ENCODE data around the gene TOP2B.
A peak's percentile ranks its signal among the peaks of the same experiment; 100 is the strongest.

The TOP2B gene

GRCh38 chr3:25619382-25619781 lies 45.3 kb downstream of the TOP2B start:
- no peak for DNase-seq (ENCODE audit: low read depth)

- DNase-seq (ENCODE audit: low read depth) = no peak
Measured at GRCh38 chr3:25618028-25618427, 46.7 kb downstream of the TOP2B start.

- DNase-seq (ENCODE audit: low read depth) = no peak
Measured at GRCh38 chr3:25611193-25611592, 53.5 kb downstream of the TOP2B start.

- DNase-seq (ENCODE audit: low read depth) = no peak
Measured at GRCh38 chr3:25610779-25611178, 53.9 kb downstream of the TOP2B start.

GRCh38 chr3:25610167-25610566 lies 54.5 kb downstream of the TOP2B start:
- no peak for DNase-seq (ENCODE audit: low read depth)

GRCh38 chr3:25604107-25604805 lies 60.5 kb downstream of the TOP2B start:
- peak; percentile 44 for DNase-seq (ENCODE audit: low read depth)

- DNase-seq (ENCODE audit: low read depth) = peak; percentile 17
Measured at GRCh38 chr3:25603703-25604102, 61.0 kb downstream of the TOP2B start.

- DNase-seq (ENCODE audit: low read depth) = no peak
Measured at GRCh38 chr3:25597535-25598101, 67.1 kb downstream of the TOP2B start.

- peak; percentile 54 for DNase-seq (ENCODE audit: low read depth)
Measured at GRCh38 chr3:25594007-25594502, 70.7 kb downstream of the TOP2B start.

- no peak for DNase-seq (ENCODE audit: low read depth)
Measured at GRCh38 chr3:25593001-25593400, 71.7 kb downstream of the TOP2B start.

GRCh38 chr3:25592510-25592968 lies 72.2 kb downstream of the TOP2B start:
- DNase-seq (ENCODE audit: low read depth) = no peak

- no peak for DNase-seq (ENCODE audit: low read depth)
Measured at GRCh38 chr3:25589783-25590258, 74.9 kb downstream of the TOP2B start.

- DNase-seq (ENCODE audit: low read depth) = no peak
Measured at GRCh38 chr3:25589104-25589782, 75.5 kb downstream of the TOP2B start.

GRCh38 chr3:25588441-25589103 lies 76.1 kb downstream of the TOP2B start:
- no peak for DNase-seq (ENCODE audit: low read depth)

- no peak for DNase-seq (ENCODE audit: low read depth)
Measured at GRCh38 chr3:25587975-25588374, 76.7 kb downstream of the TOP2B start.

- no peak for DNase-seq (ENCODE audit: low read depth)
Measured at GRCh38 chr3:25587526-25587925, 77.2 kb downstream of the TOP2B start.

- DNase-seq (ENCODE audit: low read depth) = no peak
Measured at GRCh38 chr3:25587094-25587493, 77.6 kb downstream of the TOP2B start.

GRCh38 chr3:25586553-25586952 lies 78.2 kb downstream of the TOP2B start:
- no peak for DNase-seq (ENCODE audit: low read depth)

- no peak for DNase-seq (ENCODE audit: low read depth)
Measured at GRCh38 chr3:25586167-25586505, 78.6 kb downstream of the TOP2B start.

GRCh38 chr3:25585361-25586166 lies 79.1 kb downstream of the TOP2B start:
- DNase-seq (ENCODE audit: low read depth) = no peak

GRCh38 chr3:25584011-25584789 lies 80.5 kb downstream of the TOP2B start:
- no peak for DNase-seq (ENCODE audit: low read depth)

Data from GM04503 (cell line).